OCI-LY7 (cell line): ENCODE measurements around the gene MACIR. TPM values are rescaled to one million over a fixed set of nuclear protein-coding genes. Genes with fewer than 3 reads are reported as not detected.

ENCODE experiments used
- BruUV-seq: library from RNA; stranded (reverse); fragments of 400-500 nt; replicated peaks from 2 replicates; lab custom pipeline; 2021; lab: Mats Ljungman, UMichigan
- CTCF ChIA-PET: fragments of 300-600 bp; sonication (Branson Sonifier 250); formaldehyde crosslinking; loops from one replicate; lab custom pipeline; 2022; ENCODE audit warnings: antibody characterized with exemption; ENCODE audit not compliant: unreplicated experiment; lab: Charles Lee
- POLR2A ChIA-PET: fragments of 300-600 bp; sonication (Branson Sonifier 250); formaldehyde crosslinking; loops from one replicate; lab custom pipeline; 2022; ENCODE audit warnings: antibody characterized with exemption; lab: Charles Lee
- DNase-seq: peaks from one replicate; pipeline ENCODE4 v3.0.0-alpha.2; 2015; ENCODE audit warnings: low spot score
- H2AFZ ChIP-seq: fragments of 200-600 bp; sonication (generic), shearing (Covaris generic); 2 replicates; pipeline ENCODE4 v1.6.1; 2014; ENCODE audit warnings: mild to moderate bottlenecking, antibody characterized with exemption, low read length, moderate library complexity
- H3K27ac ChIP-seq: fragments of 200-600 bp; sonication (generic); 2 replicates; pipeline ENCODE4 v1.5.1; 2014; ENCODE audit warnings: mixed run types, low read depth, mild to moderate bottlenecking, moderate library complexity, low read length, inconsistent platforms; ENCODE audit not compliant: poor library complexity, severe bottlenecking
- H3K36me3 ChIP-seq: fragments of 200-600 bp; sonication (generic); 2 replicates; pipeline ENCODE4 v1.6.1; 2014; ENCODE audit warnings: mild to moderate bottlenecking, antibody characterized with exemption, low read length, moderate library complexity, mixed read lengths; ENCODE audit not compliant: insufficient read depth
- H3K4me1 ChIP-seq: fragments of 200-600 bp; sonication (generic); 2 replicates; pipeline ENCODE4 v1.5.1; 2014; ENCODE audit warnings: mild to moderate bottlenecking, low read length; ENCODE audit not compliant: insufficient read depth, poor library complexity, severe bottlenecking
- H3K4me2 ChIP-seq: fragments of 200-600 bp; sonication (generic); 2 replicates; pipeline ENCODE4 v1.6.1; 2014; ENCODE audit warnings: mild to moderate bottlenecking, low read length
- H3K4me3 ChIP-seq: fragments of 200-600 bp; sonication (generic); 2 replicates; pipeline ENCODE4 v1.5.1; 2014; ENCODE audit warnings: mild to moderate bottlenecking, low read depth, low read length; ENCODE audit not compliant: poor library complexity, severe bottlenecking
- H3K79me2 ChIP-seq: fragments of 200-600 bp; sonication (generic); 2 replicates; pipeline ENCODE4 v1.6.1; 2016; ENCODE audit warnings: low read depth, mild to moderate bottlenecking, low read length, moderate library complexity, mixed read lengths; ENCODE audit not compliant: insufficient read depth
- H3K9me2 ChIP-seq: fragments of 200-600 bp; sonication (generic); 2 replicates; pipeline ENCODE4 v1.6.1; 2016; ENCODE audit warnings: mild to moderate bottlenecking, low read length, mixed read lengths; ENCODE audit not compliant: insufficient read depth
- H3K9me3 ChIP-seq: fragments of 200-600 bp; sonication (generic); 2 replicates; pipeline ENCODE4 v1.6.1; 2014; ENCODE audit warnings: mild to moderate bottlenecking, mixed run types, low read length, mixed read lengths
- H4K20me1 ChIP-seq: fragments of 200-600 bp; sonication (generic); 2 replicates; pipeline ENCODE4 v1.6.1; 2014; ENCODE audit warnings: mild to moderate bottlenecking, antibody characterized with exemption, low read length, moderate library complexity, mixed read lengths; ENCODE audit not compliant: insufficient read depth
- EZH2phosphoT487 ChIP-seq: fragments of 200-600 bp; sonication (generic); IDR thresholded peaks from 2 replicates; pipeline ENCODE4 v1.6.1; 2018; ENCODE audit warnings: low read depth, borderline replicate concordance, mild to moderate bottlenecking, mixed run types, antibody characterized with exemption, low read length, moderate library complexity, mixed read lengths
- intact Hi-C: fragments of 100-400 bp; cut with micrococcal nuclease; formaldehyde crosslinking; loops from one replicate; pipeline ENCODE4 v1.10.0; 2022; ENCODE audit not compliant: unreplicated experiment
- total RNA-seq, 2 experiments: library from RNA; depleted of rRNA in 1 of 2; stranded (reverse); fragments of >200 nt in 1 of 2; shearing (Covaris generic) in 1 of 2; gene quantifications; 2 replicates each; pipeline ENCODE4 v1.2.3, GENCODE V29; 2014 to 2022
- TF ChIP-seq, protein P1 (sequence below): fragments of 200-600 bp; sonication (generic); conservative IDR thresholded peaks from 2 replicates; pipeline ENCODE4 v1.5.1; 2014; ENCODE audit warnings: mild to moderate bottlenecking, antibody characterized with exemption, low read length, moderate library complexity, mixed read lengths

Gene MACIR
- total RNA-seq, 2 experiments from 2014 or later = 10.9 to 11.7 TPM

GRCh38 chr5:103305809-103306208 is 47.2 kb downstream of the MACIR start:
- no peak for DNase-seq
- Histone ChIP-seq H3K9me3 (no peaks in the 10 kb centered on the region), H3K4me2 (no peak overlapping the region), H4K20me1 (no peaks in the 10 kb centered on the region), H2AFZ (no peak overlapping the region), H3K79me2 (no peaks in the 10 kb centered on the region), H3K9me2 (no peaks in the 10 kb centered on the region), H3K4me3 (no peak overlapping the region), H3K4me1 (no peaks in the 10 kb centered on the region), H3K27ac (no peak overlapping the region), H3K36me3 (no peaks in the 10 kb centered on the region)
- BruUV-seq = no TSS peak
- POLR2A ChIA-PET = no interaction called here
- TF ChIP-seq, protein P1, sequence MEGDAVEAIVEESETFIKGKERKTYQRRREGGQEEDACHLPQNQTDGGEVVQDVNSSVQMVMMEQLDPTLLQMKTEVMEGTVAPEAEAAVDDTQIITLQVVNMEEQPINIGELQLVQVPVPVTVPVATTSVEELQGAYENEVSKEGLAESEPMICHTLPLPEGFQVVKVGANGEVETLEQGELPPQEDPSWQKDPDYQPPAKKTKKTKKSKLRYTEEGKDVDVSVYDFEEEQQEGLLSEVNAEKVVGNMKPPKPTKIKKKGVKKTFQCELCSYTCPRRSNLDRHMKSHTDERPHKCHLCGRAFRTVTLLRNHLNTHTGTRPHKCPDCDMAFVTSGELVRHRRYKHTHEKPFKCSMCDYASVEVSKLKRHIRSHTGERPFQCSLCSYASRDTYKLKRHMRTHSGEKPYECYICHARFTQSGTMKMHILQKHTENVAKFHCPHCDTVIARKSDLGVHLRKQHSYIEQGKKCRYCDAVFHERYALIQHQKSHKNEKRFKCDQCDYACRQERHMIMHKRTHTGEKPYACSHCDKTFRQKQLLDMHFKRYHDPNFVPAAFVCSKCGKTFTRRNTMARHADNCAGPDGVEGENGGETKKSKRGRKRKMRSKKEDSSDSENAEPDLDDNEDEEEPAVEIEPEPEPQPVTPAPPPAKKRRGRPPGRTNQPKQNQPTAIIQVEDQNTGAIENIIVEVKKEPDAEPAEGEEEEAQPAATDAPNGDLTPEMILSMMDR = no peak
- no peak for TF ChIP-seq EZH2phosphoT487
- intact Hi-C loops = no loop called here
- CTCF ChIA-PET = no interaction called here

GRCh38 chr5:103307470-103307869 is 48.9 kb downstream of the MACIR start:
- intact Hi-C loops = no loop called here
- POLR2A ChIA-PET = no interaction called here

GRCh38 chr5:103308774-103309173 is 50.2 kb downstream of the MACIR start:
- H3K79me2 ChIP-seq = no peaks in the 10 kb centered on the region
- no peak for DNase-seq
- H2AFZ ChIP-seq = no peak overlapping the region
- intact Hi-C loops = no loop called here
- TF ChIP-seq, protein P1 = no peak
- no peak for TF ChIP-seq EZH2phosphoT487
- CTCF ChIA-PET = no interaction called here
- no peaks in the 10 kb centered on the region for H3K4me1 ChIP-seq
- no peaks in the 10 kb centered on the region for H4K20me1 ChIP-seq
- no peaks in the 10 kb centered on the region for H3K36me3 ChIP-seq
- no peak overlapping the region for H3K4me3 ChIP-seq
- POLR2A ChIA-PET = interaction anchor here (0.6 kb wide), 1 partner anchor 12 kb away, joined by 3 read pairs; no protein-coding TSS in a partner anchor
- BruUV-seq = no TSS peak
- H3K9me2 ChIP-seq = no peaks in the 10 kb centered on the region
- no peak overlapping the region for H3K4me2 ChIP-seq
- H3K9me3 ChIP-seq = no peaks in the 10 kb centered on the region
- no peak overlapping the region for H3K27ac ChIP-seq

More at GRCh38 chr5:103307470-103307869, 48.9 kb downstream of the MACIR start:
- CTCF ChIA-PET = no interaction called here
- no peak overlapping the region for H3K4me2 ChIP-seq
- no peaks in the 10 kb centered on the region for H3K9me2 ChIP-seq
- no peak overlapping the region for H2AFZ ChIP-seq
- BruUV-seq = no TSS peak
- TF ChIP-seq EZH2phosphoT487 = no peak
- TF ChIP-seq, protein P1 = no peak
- DNase-seq = no peak
- no peaks in the 10 kb centered on the region for H3K9me3 ChIP-seq
- no peaks in the 10 kb centered on the region for H4K20me1 ChIP-seq
- no peaks in the 10 kb centered on the region for H3K4me1 ChIP-seq
- H3K36me3 ChIP-seq = no peaks in the 10 kb centered on the region
- no peak overlapping the region for H3K4me3 ChIP-seq
- H3K79me2 ChIP-seq = no peaks in the 10 kb centered on the region
- H3K27ac ChIP-seq = no peak overlapping the region
